PC-9 (cell line): Measurements from ENCODE around the gene TPX2. TPM values are rescaled to one million over a fixed set of nuclear protein-coding genes. Genes with fewer than 3 reads are reported as not detected.

Experiments used
- BruUV-seq: library from RNA; stranded (reverse); fragments of 400-500 nt; replicated peaks from 2 replicates; lab custom pipeline; 2021; lab: Mats Ljungman, UMichigan
- CTCF ChIA-PET: fragments of 300-600 bp; sonication (Branson Sonifier 250); formaldehyde crosslinking; loops from one replicate; lab custom pipeline; 2022; ENCODE audit warnings: antibody characterized with exemption; lab: Charles Lee
- POLR2A ChIA-PET: fragments of 300-600 bp; sonication (Branson Sonifier 250); formaldehyde crosslinking; loops from one replicate; lab custom pipeline; 2022; ENCODE audit warnings: antibody characterized with exemption; ENCODE audit not compliant: unreplicated experiment; lab: Charles Lee
- DNase-seq, 2 experiments: peaks; one replicate each; pipeline versions ENCODE4 v3.0.0 to v3.0.0-alpha.2; 2015 to 2022; ENCODE audit warnings: mixed read lengths in 1 of 2
- H2AFZ ChIP-seq: fragments of 200-600 bp; sonication (generic); 2 replicates; pipeline ENCODE4 v1.8.1; 2017; ENCODE audit warnings: antibody characterized with exemption
- H3F3A ChIP-seq: fragments of 200-600 bp; sonication (generic); 2 replicates; pipeline ENCODE4 v1.8.1; 2017; ENCODE audit warnings: antibody characterized with exemption, mild to moderate bottlenecking, low read depth; ENCODE audit not compliant: insufficient read depth
- H3K27ac ChIP-seq: fragments of 200-600 bp; sonication (generic); 2 replicates; pipeline ENCODE4 v1.6.1; 2016; ENCODE audit warnings: mixed run types
- H3K27me3 ChIP-seq: fragments of 200-600 bp; sonication (generic); 2 replicates; pipeline ENCODE4 v1.6.1; 2016; ENCODE audit warnings: low read depth, mixed run types; ENCODE audit not compliant: insufficient read depth
- H3K36me3 ChIP-seq: fragments of 200-600 bp; sonication (generic); 2 replicates; pipeline ENCODE4 v1.6.1; 2016; ENCODE audit warnings: low read depth, mixed run types
- H3K4me1 ChIP-seq: fragments of 200-600 bp; sonication (generic); replicated peaks from 2 replicates; pipeline ENCODE4 v1.6.1; 2016; ENCODE audit warnings: mixed run types; ENCODE audit not compliant: insufficient read depth
- H3K4me2 ChIP-seq: fragments of 200-600 bp; sonication (generic); 2 replicates; pipeline ENCODE4 v1.6.1; 2017; ENCODE audit warnings: mixed run types
- H3K4me3 ChIP-seq: fragments of 200-600 bp; sonication (generic); 2 replicates; pipeline ENCODE4 v1.6.1; 2016; ENCODE audit warnings: mixed run types
- H3K79me2 ChIP-seq: fragments of 200-600 bp; sonication (generic); 2 replicates; pipeline ENCODE4 v1.6.1; 2017; ENCODE audit warnings: low read depth, mixed run types
- H3K9me2 ChIP-seq: fragments of 200-600 bp; sonication (generic); 2 replicates; pipeline ENCODE4 v1.8.1; 2017; ENCODE audit warnings: mild to moderate bottlenecking; ENCODE audit not compliant: insufficient read depth
- H3K9me3 ChIP-seq: fragments of 200-600 bp; sonication (generic); 2 replicates; pipeline ENCODE4 v1.8.1; 2016; ENCODE audit warnings: low read depth; ENCODE audit not compliant: insufficient read depth
- H4K20me1 ChIP-seq: fragments of 200-600 bp; sonication (generic); 2 replicates; pipeline ENCODE4 v1.8.1; 2017; ENCODE audit not compliant: insufficient read depth
- CTCF ChIP-seq: fragments of 200-600 bp; sonication (generic); conservative IDR thresholded peaks from 2 replicates; pipeline ENCODE4 v1.6.1; 2017; ENCODE audit warnings: mixed run types, antibody characterized with exemption, mild to moderate bottlenecking, moderate library complexity
- EZH2 ChIP-seq: fragments of 200-600 bp; sonication (generic); IDR thresholded peaks from 2 replicates; pipeline ENCODE4 v1.8.0; 2017; ENCODE audit warnings: antibody characterized with exemption, low read depth
- intact Hi-C: fragments of 100-400 bp; cut with micrococcal nuclease; formaldehyde crosslinking; loops from one replicate; pipeline ENCODE4 v1.10.0; 2022; ENCODE audit not compliant: unreplicated experiment
- total RNA-seq: library from RNA; stranded (reverse); gene quantifications from 2 replicates; pipeline ENCODE4 v1.2.3, GENCODE V29; 2021

TPX2 gene
- total RNA-seq, 1 experiment from 2014 or later = 164 TPM

GRCh38 chr20:31760519-31761240, 21.6 kb downstream of the TPX2 start:
- peaks cover 5% of the 10 kb centered on the region; the same call in 1 of the 2 replicates for H3K36me3 ChIP-seq
- peaks cover 68% of the 10 kb centered on the region for H3K79me2 ChIP-seq
- TSS peak; percentile 5 for BruUV-seq

GRCh38 chr20:31764641-31765305, 25.7 kb downstream of the TPX2 start:
- Histone ChIP-seq H3K4me2 (no peak overlapping the region), H3F3A (peaks cover 12% of the 10 kb centered on the region; the same call in 1 of the 2 replicates), H3K4me3 (no peak overlapping the region), H3K36me3 (peaks cover 19% of the 10 kb centered on the region), H3K9me3 (no peaks in the 10 kb centered on the region), H3K9me2 (no peaks in the 10 kb centered on the region), H4K20me1 (no peaks in the 10 kb centered on the region; the same call in 1 of the 2 replicates), H3K79me2 (peaks cover 42% of the 10 kb centered on the region), H2AFZ (no peak overlapping the region), H3K27ac (no peak overlapping the region), H3K4me1 (no peaks in the 10 kb centered on the region), H3K27me3 (no peaks in the 10 kb centered on the region)
- no TSS peak for BruUV-seq
- ChIA-PET POLR2A (no interaction called here), CTCF (interaction anchor here (0.7 kb wide), 1 partner anchor 12 kb away, joined by 6 read pairs; no protein-coding TSS in a partner anchor)
- DNase-seq = no peak
- TF ChIP-seq EZH2 (no peak), CTCF (no peak)
- intact Hi-C loops = no loop called here

More at GRCh38 chr20:31760519-31761240, 21.6 kb downstream of the TPX2 start:
- Histone ChIP-seq H3K27me3 (no peaks in the 10 kb centered on the region), H3K4me2 (no peak overlapping the region), H3K9me3 (no peaks in the 10 kb centered on the region), H3F3A (peaks cover 16% of the 10 kb centered on the region; the same call in 1 of the 2 replicates), H4K20me1 (peaks cover 4% of the 10 kb centered on the region; the same call in 1 of the 2 replicates), H3K9me2 (no peaks in the 10 kb centered on the region), H2AFZ (no peak overlapping the region), H3K27ac (no peak overlapping the region), H3K4me1 (no peaks in the 10 kb centered on the region), H3K4me3 (no peak overlapping the region)
- intact Hi-C loops = no loop called here
- POLR2A ChIA-PET = no interaction called here
- no peak for TF ChIP-seq CTCF
- no peak for TF ChIP-seq EZH2
- no peak for DNase-seq
- CTCF ChIA-PET = no interaction called here

- Histone ChIP-seq H3F3A (peaks cover 11% of the 10 kb centered on the region; the same call in 1 of the 2 replicates), H3K9me2 (no peaks in the 10 kb centered on the region), H3K27ac (no peak overlapping the region), H3K4me3 (no peak overlapping the region), H4K20me1 (no peaks in the 10 kb centered on the region; the same call in 1 of the 2 replicates), H3K4me1 (no peaks in the 10 kb centered on the region), H3K36me3 (peaks cover 38% of the 10 kb centered on the region), H2AFZ (no peak overlapping the region), H3K27me3 (no peaks in the 10 kb centered on the region), H3K4me2 (no peak overlapping the region), H3K79me2 (peaks cover 18% of the 10 kb centered on the region), H3K9me3 (no peaks in the 10 kb centered on the region)
- POLR2A ChIA-PET = no interaction called here
- TF ChIP-seq CTCF (no peak), EZH2 (no peak)
- DNase-seq = no peak
- CTCF ChIA-PET = no interaction called here
- intact Hi-C loops = no loop called here
- BruUV-seq = no TSS peak
Observed at GRCh38 chr20:31767805-31768204, 28.7 kb downstream of the TPX2 start.
